GM12892 (cell line): ENCODE measurements around the gene ERBB4.

Source experiments
- POLR2A ChIP-seq: IDR thresholded peaks from 2 replicates; pipeline ENCODE4 v1.6.1; 2011; ENCODE audit warnings: low read depth, low read length, control low read depth
- POLR2AphosphoS5 ChIP-seq: IDR thresholded peaks from 2 replicates; pipeline ENCODE4 v1.6.1; 2011; ENCODE audit warnings: low read depth, low read length, control low read depth

- TF ChIP-seq POLR2A (no peak), POLR2AphosphoS5 (no peak)
Measured at GRCh38 chr2:212136216-212136795, 402.3 kb downstream of the ERBB4 start.
